Neural cell (in vitro differentiated cells): Measurements from ENCODE around the gene FEM1B.

Experiments
- EP300 ChIP-seq: fragments of 450-650 bp; conservative IDR thresholded peaks from 2 replicates; pipeline ENCODE4 v1.6.1; 2014; ENCODE audit warnings: antibody characterized with exemption, mild to moderate bottlenecking, moderate library complexity; ENCODE audit not compliant: poor library complexity, severe bottlenecking
- EZH2 ChIP-seq: fragments of 200-600, 300-800 bp; shearing (Covaris generic), sonication (generic); IDR thresholded peaks from 2 replicates; pipeline ENCODE4 v1.6.1; 2014; ENCODE audit warnings: antibody characterized with exemption, low read length, borderline replicate concordance, mild to moderate bottlenecking; ENCODE audit not compliant: insufficient read depth, poor library complexity, severe bottlenecking
- POLR2AphosphoS5 ChIP-seq: IDR thresholded peaks from 2 replicates; pipeline ENCODE4 v1.6.1; 2012
- TF ChIP-seq, protein P1 (sequence below): fragments of 450-650 bp; IDR thresholded peaks from 2 replicates; pipeline ENCODE4 v1.5.1; 2014; ENCODE audit warnings: antibody characterized with exemption, mild to moderate bottlenecking, moderate library complexity; ENCODE audit not compliant: poor library complexity, severe bottlenecking
- TF ChIP-seq, protein P2 (sequence below): IDR thresholded peaks from 2 replicates; pipeline ENCODE4 v1.6.1; 2012; ENCODE audit warnings: borderline replicate concordance

DNA sequence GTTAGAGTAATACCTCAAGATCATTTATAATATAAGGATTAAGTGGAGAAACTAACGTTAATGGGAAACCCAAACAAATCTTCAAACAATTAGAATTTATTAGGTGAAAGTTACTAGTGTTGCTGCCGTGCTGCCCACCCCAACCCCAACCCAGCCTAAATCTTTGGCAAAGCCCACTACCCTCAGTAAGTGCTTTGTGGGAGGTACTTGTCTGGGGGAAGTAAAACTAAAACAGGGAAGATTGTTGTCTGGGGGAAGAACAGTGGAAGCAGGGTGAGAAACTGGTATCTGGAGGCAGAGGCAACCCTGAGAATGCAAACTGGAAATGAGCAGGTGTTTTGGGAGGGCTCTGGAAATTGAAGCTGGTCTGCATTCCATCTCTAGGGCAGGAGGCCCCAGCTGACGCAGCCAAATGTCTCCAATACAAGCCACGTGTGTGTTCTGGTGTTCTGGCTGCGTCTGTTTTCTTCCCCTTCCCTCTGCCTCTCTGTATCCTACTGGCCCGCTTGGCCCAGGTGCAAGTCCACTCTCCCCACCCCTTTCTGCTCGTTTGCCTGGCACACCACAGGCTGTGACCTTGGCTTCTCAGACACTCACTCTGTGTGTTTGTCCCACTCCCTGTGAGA, 32.7 kb downstream of the FEM1B start:
- TF ChIP-seq, protein P1, sequence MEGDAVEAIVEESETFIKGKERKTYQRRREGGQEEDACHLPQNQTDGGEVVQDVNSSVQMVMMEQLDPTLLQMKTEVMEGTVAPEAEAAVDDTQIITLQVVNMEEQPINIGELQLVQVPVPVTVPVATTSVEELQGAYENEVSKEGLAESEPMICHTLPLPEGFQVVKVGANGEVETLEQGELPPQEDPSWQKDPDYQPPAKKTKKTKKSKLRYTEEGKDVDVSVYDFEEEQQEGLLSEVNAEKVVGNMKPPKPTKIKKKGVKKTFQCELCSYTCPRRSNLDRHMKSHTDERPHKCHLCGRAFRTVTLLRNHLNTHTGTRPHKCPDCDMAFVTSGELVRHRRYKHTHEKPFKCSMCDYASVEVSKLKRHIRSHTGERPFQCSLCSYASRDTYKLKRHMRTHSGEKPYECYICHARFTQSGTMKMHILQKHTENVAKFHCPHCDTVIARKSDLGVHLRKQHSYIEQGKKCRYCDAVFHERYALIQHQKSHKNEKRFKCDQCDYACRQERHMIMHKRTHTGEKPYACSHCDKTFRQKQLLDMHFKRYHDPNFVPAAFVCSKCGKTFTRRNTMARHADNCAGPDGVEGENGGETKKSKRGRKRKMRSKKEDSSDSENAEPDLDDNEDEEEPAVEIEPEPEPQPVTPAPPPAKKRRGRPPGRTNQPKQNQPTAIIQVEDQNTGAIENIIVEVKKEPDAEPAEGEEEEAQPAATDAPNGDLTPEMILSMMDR = no peak
- TF ChIP-seq POLR2AphosphoS5 (no peak), EP300 (no peak), EZH2 (no peak)
- TF ChIP-seq, protein P2, sequence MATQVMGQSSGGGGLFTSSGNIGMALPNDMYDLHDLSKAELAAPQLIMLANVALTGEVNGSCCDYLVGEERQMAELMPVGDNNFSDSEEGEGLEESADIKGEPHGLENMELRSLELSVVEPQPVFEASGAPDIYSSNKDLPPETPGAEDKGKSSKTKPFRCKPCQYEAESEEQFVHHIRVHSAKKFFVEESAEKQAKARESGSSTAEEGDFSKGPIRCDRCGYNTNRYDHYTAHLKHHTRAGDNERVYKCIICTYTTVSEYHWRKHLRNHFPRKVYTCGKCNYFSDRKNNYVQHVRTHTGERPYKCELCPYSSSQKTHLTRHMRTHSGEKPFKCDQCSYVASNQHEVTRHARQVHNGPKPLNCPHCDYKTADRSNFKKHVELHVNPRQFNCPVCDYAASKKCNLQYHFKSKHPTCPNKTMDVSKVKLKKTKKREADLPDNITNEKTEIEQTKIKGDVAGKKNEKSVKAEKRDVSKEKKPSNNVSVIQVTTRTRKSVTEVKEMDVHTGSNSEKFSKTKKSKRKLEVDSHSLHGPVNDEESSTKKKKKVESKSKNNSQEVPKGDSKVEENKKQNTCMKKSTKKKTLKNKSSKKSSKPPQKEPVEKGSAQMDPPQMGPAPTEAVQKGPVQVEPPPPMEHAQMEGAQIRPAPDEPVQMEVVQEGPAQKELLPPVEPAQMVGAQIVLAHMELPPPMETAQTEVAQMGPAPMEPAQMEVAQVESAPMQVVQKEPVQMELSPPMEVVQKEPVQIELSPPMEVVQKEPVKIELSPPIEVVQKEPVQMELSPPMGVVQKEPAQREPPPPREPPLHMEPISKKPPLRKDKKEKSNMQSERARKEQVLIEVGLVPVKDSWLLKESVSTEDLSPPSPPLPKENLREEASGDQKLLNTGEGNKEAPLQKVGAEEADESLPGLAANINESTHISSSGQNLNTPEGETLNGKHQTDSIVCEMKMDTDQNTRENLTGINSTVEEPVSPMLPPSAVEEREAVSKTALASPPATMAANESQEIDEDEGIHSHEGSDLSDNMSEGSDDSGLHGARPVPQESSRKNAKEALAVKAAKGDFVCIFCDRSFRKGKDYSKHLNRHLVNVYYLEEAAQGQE = no peak
